H1 (cell line): ENCODE results near the gene LAMTOR5. TPM values are rescaled to one million over a fixed set of nuclear protein-coding genes. Genes with fewer than 3 reads are reported as not detected.

Experiments used
- BACH1 ChIP-seq: IDR thresholded peaks from 2 replicates; pipeline ENCODE4 v1.6.1; 2012; ENCODE audit warnings: low read length, improper control_type of control experiment
- CREB1 ChIP-seq: IDR thresholded peaks from 2 replicates; pipeline ENCODE4 v1.6.1; 2012; ENCODE audit warnings: inconsistent platforms
- EP300 ChIP-seq, 2 experiments: IDR thresholded peaks; 1 replicate in 1 of 2; 2 replicates in 1 of 2; pipeline ENCODE4 v1.6.1; 2011 to 2012; ENCODE audit warnings: low read depth in 2 of 2, low read length in 2 of 2, mild to moderate bottlenecking in 2 of 2, borderline replicate concordance in 1 of 2, inconsistent platforms in 1 of 2, moderate library complexity in 1 of 2
- HDAC2 ChIP-seq, 2 experiments: fragments of 300-600 bp in 1 of 2; sonication (generic) in 1 of 2; IDR thresholded peaks; 2 replicates each; pipeline ENCODE4 v1.6.1; 2011 to 2012; ENCODE audit warnings: low read depth in 2 of 2, low read length in 2 of 2, mild to moderate bottlenecking in 2 of 2, moderate library complexity in 2 of 2, borderline replicate concordance in 1 of 2, inconsistent platforms in 1 of 2
- RAD21 ChIP-seq, 2 experiments: IDR thresholded peaks in 1 of 2; conservative IDR thresholded peaks in 1 of 2; 2 replicates each; pipeline ENCODE4 v1.6.1; 2011; ENCODE audit warnings: low read depth in 2 of 2, low read length in 2 of 2, improper control_type of control experiment in 1 of 2, inconsistent platforms in 1 of 2, mild to moderate bottlenecking in 1 of 2, moderate library complexity in 1 of 2
- SP4 ChIP-seq: IDR thresholded peaks from 2 replicates; pipeline ENCODE4 v1.6.1; 2012; ENCODE audit warnings: low read length, inconsistent platforms
- TEAD4 ChIP-seq: IDR thresholded peaks from 2 replicates; pipeline ENCODE4 v1.6.1; 2012; ENCODE audit warnings: low read depth, low read length, inconsistent platforms, mixed read lengths
- polyA plus RNA-seq, 7 experiments: library from polyadenylated mRNA; depleted of rRNA in 3 of 7; stranded (reverse) in 5 of 7; unstranded in 2 of 7; fragments of >200 nt in 5 of 7; fragments of 200-250 nt in 2 of 7; gene quantifications; 1 replicate in 5 of 7; 2 replicates in 1 of 7; 4 replicates in 1 of 7; pipeline versions ENCODE4 v1.2.1 to v1.2.3, GENCODE V29; 2011 to 2013; ENCODE audit warnings: missing spikeins in 2 of 7, mixed read lengths in 2 of 7
- total RNA-seq: library from RNA; stranded (reverse); fragmentation: NEBNext Ultra II Directional; extraction: Animal tissue kit (Norgen Biotek cat#: 25700); gene quantifications from 2 replicates; pipeline ENCODE4 v1.2.1, GENCODE V29; 2021

Gene LAMTOR5
- total and polyA plus RNA-seq, 2 of the 8 experiments (the other 6 are each of a cell fraction or from before 2014, with no cell fraction given) = 84.4 to 297 TPM

DNA sequence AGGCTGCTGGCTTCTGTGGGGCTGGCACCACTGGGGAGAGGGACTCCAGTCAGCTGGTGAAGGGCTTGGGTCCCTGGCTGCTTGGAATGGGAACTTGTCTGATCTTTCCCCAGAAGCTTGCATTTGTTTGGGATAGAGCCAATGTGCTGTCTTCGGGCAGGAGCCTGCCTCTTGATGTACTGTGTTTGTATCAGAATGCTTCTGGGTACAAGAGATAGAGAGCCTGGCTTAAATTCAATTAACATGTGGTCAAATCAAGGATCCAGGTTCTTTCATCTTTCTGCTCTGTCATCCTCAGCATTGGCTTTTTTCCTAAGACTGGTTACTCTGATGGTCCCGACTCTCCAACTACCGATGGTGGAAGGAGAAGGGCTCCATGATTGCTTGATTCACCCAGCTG is 27.5 kb upstream of the LAMTOR5 start (continued):
- TF ChIP-seq HDAC2 (IDR thresholded peaks at IDR 0.05; ENCODE audit: borderline replicate concordance in 1 of 2, low read depth in 2 of 2, low read length in 2 of 2) = no peak
- TF ChIP-seq RAD21 (IDR thresholded peaks at IDR 0.05 in 1 of 2, conservative IDR thresholded peaks at IDR 0.05 in 1 of 2; ENCODE audit: low read depth in 2 of 2, low read length in 2 of 2) = no peak
- no peak for TF ChIP-seq BACH1
- no peak for TF ChIP-seq SP4
- no peak for TF ChIP-seq CREB1
- TF ChIP-seq EP300 (IDR thresholded peaks at IDR 0.05; ENCODE audit: borderline replicate concordance in 1 of 2, low read depth in 2 of 2, low read length in 2 of 2) = no peak
- TF ChIP-seq TEAD4 = no peak
